ENCODE measurements around the gene AHCYL2. TPM values are rescaled to one million over a fixed set of nuclear protein-coding genes. Genes with fewer than 3 reads are reported as not detected.

AHCYL2 gene
- total and polyA plus RNA-seq, 4 donors, result 2.0 to 10.0 (median 3.6) TPM

DNA sequence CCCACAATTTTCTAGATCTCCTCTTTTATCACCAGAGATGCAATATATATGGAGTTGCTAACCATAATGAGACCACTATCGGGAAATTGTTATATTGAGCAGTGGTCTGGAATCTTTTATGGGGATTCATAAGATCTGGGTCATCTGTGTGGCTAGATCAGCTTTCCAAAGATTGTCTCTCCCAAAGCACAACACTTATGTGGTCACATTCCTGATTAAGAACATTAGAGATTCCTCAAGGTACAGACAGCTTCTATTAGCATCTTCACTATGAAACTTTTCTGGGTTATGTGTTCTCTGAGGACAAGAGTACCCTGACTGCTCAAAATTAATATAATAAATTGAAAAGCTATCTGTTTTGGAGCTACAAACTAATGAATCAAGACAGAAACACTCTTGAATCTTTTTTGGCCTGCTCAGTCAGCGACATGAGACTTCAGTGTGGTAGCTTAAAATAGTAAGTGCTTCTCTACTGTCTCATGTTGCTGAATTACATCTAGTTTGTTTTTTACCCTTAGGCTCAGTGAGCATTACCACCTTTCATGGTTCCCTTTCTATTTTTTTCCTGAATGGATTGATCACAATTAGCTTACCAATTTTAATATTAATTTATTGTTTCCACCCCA, 166.8 kb downstream of the AHCYL2 start:
- H3K4me3 ChIP-seq (ENCODE audit: low read depth in 1 of 3, low read length in 3 of 3), result no peak overlapping the region
- H3K4me1 ChIP-seq (ENCODE audit: control insufficient read depth in 4 of 4, insufficient read depth in 4 of 4, low read length in 3 of 4), result peaks cover 3 to 5% (median 4%) of the 10 kb centered on the region in 4 donors
- H3K9ac ChIP-seq (ENCODE audit: low read depth in 1 of 2, low read length in 2 of 2), result no peak overlapping the region
- no peak for TF ChIP-seq FOXA1 (IDR thresholded peaks at IDR 0.05)
- TF ChIP-seq, protein P1, sequence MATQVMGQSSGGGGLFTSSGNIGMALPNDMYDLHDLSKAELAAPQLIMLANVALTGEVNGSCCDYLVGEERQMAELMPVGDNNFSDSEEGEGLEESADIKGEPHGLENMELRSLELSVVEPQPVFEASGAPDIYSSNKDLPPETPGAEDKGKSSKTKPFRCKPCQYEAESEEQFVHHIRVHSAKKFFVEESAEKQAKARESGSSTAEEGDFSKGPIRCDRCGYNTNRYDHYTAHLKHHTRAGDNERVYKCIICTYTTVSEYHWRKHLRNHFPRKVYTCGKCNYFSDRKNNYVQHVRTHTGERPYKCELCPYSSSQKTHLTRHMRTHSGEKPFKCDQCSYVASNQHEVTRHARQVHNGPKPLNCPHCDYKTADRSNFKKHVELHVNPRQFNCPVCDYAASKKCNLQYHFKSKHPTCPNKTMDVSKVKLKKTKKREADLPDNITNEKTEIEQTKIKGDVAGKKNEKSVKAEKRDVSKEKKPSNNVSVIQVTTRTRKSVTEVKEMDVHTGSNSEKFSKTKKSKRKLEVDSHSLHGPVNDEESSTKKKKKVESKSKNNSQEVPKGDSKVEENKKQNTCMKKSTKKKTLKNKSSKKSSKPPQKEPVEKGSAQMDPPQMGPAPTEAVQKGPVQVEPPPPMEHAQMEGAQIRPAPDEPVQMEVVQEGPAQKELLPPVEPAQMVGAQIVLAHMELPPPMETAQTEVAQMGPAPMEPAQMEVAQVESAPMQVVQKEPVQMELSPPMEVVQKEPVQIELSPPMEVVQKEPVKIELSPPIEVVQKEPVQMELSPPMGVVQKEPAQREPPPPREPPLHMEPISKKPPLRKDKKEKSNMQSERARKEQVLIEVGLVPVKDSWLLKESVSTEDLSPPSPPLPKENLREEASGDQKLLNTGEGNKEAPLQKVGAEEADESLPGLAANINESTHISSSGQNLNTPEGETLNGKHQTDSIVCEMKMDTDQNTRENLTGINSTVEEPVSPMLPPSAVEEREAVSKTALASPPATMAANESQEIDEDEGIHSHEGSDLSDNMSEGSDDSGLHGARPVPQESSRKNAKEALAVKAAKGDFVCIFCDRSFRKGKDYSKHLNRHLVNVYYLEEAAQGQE (IDR thresholded peaks at IDR 0.05), result no peak
- TF ChIP-seq SP1 (IDR thresholded peaks at IDR 0.05), result no peak
- no peak for TF ChIP-seq RAD21 (IDR thresholded peaks at IDR 0.05)
- TF ChIP-seq RXRA (IDR thresholded peaks at IDR 0.05), result no peak
- H3K27me3 ChIP-seq (ENCODE audit: control insufficient read depth in 4 of 4, insufficient read depth in 4 of 4, low read length in 3 of 4), result no peaks in the 10 kb centered on the region
- no peak overlapping the region for H3K27ac ChIP-seq (ENCODE audit: low read depth in 1 of 2, low read length in 2 of 2)
- H3K36me3 ChIP-seq (ENCODE audit: control insufficient read depth in 4 of 4, insufficient read depth in 3 of 4, low read depth in 1 of 4, low read length in 3 of 4), result peaks cover 1 to 8% (median 4%) of the 10 kb centered on the region in 4 donors
- H3K9me3 ChIP-seq (ENCODE audit: control insufficient read depth in 4 of 4, low read length in 3 of 4), result no peaks in the 10 kb centered on the region
- WGBS, result 96% methylated on average over 2 of the region's 2 CpGs
- no peak for DNase-seq (ENCODE audit: low spot score)

DNA sequence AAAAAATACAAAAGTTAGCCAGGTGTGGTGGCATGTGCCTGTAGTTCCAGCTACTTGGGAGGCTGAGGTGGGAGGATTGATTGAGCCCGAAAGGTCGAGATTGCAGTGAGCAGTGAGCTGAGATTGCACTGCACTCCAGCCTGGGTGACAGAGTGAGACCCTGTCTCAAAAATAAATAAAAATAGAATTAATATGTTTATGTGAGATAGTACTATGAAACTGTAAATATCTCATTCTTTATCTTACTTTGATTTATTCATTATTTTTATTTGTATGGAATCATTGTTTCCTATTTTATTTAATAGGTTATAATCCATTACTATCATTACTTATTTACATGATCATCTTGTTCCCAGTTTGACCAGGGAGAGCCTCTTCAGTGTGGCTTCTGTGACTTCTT, 168.4 kb downstream of the AHCYL2 start:
- TF ChIP-seq HNF4G (IDR thresholded peaks at IDR 0.05) (no peak), NR2F2 (IDR thresholded peaks at IDR 0.05) (no peak), YY1 (IDR thresholded peaks at IDR 0.05) (no peak), FOXA2 (IDR thresholded peaks at IDR 0.05) (no peak), SP1 (IDR thresholded peaks at IDR 0.05) (no peak), RXRA (IDR thresholded peaks at IDR 0.05) (no peak), HNF4A (conservative IDR thresholded peaks at IDR 0.05) (no peak), RAD21 (IDR thresholded peaks at IDR 0.05) (no peak), GABPA (IDR thresholded peaks at IDR 0.05 in 1 of 2, conservative IDR thresholded peaks at IDR 0.05 in 1 of 2) (no peak), JUND (IDR thresholded peaks at IDR 0.05) (no peak)
- TF ChIP-seq, protein P2, sequence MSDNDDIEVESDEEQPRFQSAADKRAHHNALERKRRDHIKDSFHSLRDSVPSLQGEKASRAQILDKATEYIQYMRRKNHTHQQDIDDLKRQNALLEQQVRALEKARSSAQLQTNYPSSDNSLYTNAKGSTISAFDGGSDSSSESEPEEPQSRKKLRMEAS (IDR thresholded peaks at IDR 0.05), result no peak
- TF ChIP-seq, protein P3, sequence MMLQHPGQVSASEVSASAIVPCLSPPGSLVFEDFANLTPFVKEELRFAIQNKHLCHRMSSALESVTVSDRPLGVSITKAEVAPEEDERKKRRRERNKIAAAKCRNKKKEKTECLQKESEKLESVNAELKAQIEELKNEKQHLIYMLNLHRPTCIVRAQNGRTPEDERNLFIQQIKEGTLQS (IDR thresholded peaks at IDR 0.05), result no peak
- TF ChIP-seq, protein P4, sequence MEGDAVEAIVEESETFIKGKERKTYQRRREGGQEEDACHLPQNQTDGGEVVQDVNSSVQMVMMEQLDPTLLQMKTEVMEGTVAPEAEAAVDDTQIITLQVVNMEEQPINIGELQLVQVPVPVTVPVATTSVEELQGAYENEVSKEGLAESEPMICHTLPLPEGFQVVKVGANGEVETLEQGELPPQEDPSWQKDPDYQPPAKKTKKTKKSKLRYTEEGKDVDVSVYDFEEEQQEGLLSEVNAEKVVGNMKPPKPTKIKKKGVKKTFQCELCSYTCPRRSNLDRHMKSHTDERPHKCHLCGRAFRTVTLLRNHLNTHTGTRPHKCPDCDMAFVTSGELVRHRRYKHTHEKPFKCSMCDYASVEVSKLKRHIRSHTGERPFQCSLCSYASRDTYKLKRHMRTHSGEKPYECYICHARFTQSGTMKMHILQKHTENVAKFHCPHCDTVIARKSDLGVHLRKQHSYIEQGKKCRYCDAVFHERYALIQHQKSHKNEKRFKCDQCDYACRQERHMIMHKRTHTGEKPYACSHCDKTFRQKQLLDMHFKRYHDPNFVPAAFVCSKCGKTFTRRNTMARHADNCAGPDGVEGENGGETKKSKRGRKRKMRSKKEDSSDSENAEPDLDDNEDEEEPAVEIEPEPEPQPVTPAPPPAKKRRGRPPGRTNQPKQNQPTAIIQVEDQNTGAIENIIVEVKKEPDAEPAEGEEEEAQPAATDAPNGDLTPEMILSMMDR (IDR thresholded peaks at IDR 0.05; ENCODE audit: low read depth, low read length, missing input control), result no peak
- WGBS, result 95% methylated on average over 2 of the region's 2 CpGs
- Histone ChIP-seq H3K4me1 (ENCODE audit: control insufficient read depth in 4 of 4, insufficient read depth in 4 of 4, low read length in 3 of 4) (no peaks in the 10 kb centered on the region), H3K9me3 (ENCODE audit: control insufficient read depth in 4 of 4, low read length in 3 of 4) (no peaks in the 10 kb centered on the region), H3K9ac (ENCODE audit: low read depth in 1 of 2, low read length in 2 of 2) (no peak overlapping the region), H3K4me3 (ENCODE audit: low read depth in 1 of 3, low read length in 3 of 3) (no peak overlapping the region), H3K27ac (ENCODE audit: low read depth in 1 of 2, low read length in 2 of 2) (no peak overlapping the region), H3K27me3 (ENCODE audit: control insufficient read depth in 4 of 4, insufficient read depth in 4 of 4, low read length in 3 of 4) (no peaks in the 10 kb centered on the region), H3K36me3 (ENCODE audit: control insufficient read depth in 4 of 4, insufficient read depth in 3 of 4, low read depth in 1 of 4, low read length in 3 of 4) (peaks cover 1 to 8% (median 6%) of the 10 kb centered on the region in 4 donors)
- no peak for DNase-seq (ENCODE audit: low spot score)
